IPS-11a (cell line): ENCODE results near the gene ILKAP.

Experiments used
- H3K4me3 ChIP-seq: one replicate; pipeline ENCODE4 v1.5.1; 2013; ENCODE audit warnings: low read depth, low read length, control low read depth

Gene ILKAP

DNA sequence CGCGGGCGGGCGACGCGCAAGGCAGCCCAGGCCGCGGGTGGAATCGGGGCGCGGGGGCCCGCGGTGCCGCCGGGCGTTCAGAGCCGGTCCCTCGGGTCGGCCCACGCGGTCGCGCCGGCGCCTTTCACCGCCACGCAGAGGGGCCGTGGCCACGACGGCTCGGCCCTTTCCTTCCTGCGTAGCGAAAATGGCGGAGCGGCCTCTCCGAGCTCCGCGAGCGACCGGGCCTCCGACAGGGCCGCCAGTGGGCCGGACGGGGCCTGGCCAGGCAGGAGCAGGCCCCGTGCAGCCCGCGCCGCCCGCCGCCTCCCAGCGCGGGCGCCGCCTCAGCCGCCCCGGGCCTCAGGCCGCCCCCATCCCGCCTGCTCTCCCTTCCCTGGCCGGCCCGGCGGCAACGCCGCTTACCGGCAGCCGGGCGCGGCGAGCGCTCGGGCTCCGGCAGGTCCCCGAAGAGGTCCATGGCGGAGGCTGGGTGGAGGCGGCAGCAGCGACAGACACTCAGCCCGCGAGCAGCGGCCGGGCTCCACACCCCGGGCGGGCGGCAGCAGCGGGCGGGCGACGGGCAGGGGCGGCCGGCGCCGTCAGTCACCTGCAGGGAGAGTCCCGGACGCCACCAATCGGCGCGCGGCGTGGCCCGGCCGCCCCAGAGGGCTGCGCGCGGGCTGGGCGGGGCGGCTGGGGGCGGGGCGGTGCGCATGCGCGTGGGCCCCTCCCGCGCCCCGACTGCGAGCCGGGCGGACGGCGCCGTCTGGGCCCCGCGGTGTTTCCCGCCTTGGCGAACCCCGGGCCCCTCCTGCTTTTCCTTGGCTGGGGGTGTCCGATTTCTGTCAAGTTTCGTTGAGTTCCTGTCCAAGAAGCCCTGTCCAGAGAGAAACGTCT lies at the start of gene ILKAP:
ILKAP (minus strand) TSS at position 602 of the 879 bp plus-strand sequence; CDS start at position 460, 142 bp downstream.
- peak within 1 kb of the TSS; percentile 82 for H3K4me3 ChIP-seq

GRCh38 chr2:238252766-238253630 lies 49.5 kb upstream of the ILKAP start:
- H3K4me3 ChIP-seq, result no peak overlapping the region

GRCh38 chr2:238251986-238252385 lies 48.5 kb upstream of the ILKAP start:
- no peak overlapping the region for H3K4me3 ChIP-seq

DNA sequence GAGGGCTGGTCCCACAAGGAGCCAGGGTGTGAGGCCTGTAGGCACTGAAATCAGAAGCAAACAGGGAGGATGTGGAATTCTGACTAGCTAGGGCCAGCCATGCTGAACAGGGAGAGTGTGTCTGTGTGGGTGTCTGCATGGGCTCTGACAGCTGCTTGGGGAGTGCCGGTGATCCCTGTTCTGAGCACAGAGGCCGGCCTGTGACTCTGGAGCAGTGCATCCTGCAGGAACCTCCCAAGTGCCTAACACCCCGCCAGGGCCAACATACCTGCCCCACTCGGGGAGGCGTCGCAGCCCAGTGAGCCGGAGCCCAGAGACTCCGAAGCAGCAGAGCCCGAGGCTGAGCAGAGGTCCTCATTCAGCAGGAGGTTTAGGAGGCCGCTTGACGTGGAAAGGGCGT lies 47.8 kb upstream of the ILKAP start:
- no peak overlapping the region for H3K4me3 ChIP-seq

GRCh38 chr2:238250896-238251295 lies 47.4 kb upstream of the ILKAP start:
- H3K4me3 ChIP-seq, result no peak overlapping the region

GRCh38 chr2:238247841-238248453 lies 44.5 kb upstream of the ILKAP start:
- no peak overlapping the region for H3K4me3 ChIP-seq

DNA sequence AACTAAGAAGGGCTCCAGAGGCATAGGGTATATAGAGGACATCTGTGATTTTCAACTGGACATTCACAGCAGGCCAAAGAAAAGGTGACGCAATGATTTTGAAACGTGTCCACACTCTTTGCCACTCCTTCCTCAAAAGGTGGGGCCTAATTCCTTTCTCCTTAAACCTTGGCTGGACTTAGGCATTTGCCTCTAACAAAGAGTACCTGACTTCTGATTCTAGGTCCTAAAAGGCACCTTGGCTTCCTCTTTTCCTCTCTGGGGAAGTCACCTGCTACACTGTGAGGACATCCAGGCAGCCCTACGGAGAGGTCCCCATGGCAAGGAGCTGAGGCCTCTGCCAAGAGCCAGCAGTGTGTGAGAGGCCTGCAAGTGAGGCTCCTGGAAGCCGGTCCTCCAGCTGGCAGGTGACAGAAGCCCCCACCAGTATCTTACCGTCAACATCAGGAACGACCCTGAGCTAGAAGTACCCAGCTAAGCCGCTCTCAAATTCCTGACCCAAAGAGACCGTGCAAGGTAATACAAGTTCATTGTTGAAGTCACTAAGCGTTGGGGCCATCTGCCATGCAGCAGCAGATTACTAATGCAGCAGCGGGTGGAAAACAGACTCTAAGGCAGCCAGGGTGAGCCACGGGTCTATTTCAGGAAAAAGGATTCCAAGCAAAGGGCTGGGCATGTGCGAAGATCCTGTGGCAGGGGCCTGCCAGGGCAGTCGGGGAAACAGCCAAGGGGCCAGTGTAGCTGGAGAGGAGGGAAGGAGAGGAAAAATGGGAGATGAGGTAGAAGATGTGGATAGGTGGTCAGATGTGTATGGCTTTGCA lies 43.7 kb upstream of the ILKAP start:
- H3K4me3 ChIP-seq, result no peak overlapping the region

GRCh38 chr2:238244151-238244550 lies 40.7 kb upstream of the ILKAP start:
- H3K4me3 ChIP-seq, result no peak overlapping the region

- H3K4me3 ChIP-seq, result no peak overlapping the region
Measured at GRCh38 chr2:238243496-238244076, 40.1 kb upstream of the ILKAP start.

GRCh38 chr2:238242731-238243495 lies 39.4 kb upstream of the ILKAP start:
- no peak overlapping the region for H3K4me3 ChIP-seq

- H3K4me3 ChIP-seq, result no peak overlapping the region
Measured at GRCh38 chr2:238241970-238242369, 38.5 kb upstream of the ILKAP start.

DNA sequence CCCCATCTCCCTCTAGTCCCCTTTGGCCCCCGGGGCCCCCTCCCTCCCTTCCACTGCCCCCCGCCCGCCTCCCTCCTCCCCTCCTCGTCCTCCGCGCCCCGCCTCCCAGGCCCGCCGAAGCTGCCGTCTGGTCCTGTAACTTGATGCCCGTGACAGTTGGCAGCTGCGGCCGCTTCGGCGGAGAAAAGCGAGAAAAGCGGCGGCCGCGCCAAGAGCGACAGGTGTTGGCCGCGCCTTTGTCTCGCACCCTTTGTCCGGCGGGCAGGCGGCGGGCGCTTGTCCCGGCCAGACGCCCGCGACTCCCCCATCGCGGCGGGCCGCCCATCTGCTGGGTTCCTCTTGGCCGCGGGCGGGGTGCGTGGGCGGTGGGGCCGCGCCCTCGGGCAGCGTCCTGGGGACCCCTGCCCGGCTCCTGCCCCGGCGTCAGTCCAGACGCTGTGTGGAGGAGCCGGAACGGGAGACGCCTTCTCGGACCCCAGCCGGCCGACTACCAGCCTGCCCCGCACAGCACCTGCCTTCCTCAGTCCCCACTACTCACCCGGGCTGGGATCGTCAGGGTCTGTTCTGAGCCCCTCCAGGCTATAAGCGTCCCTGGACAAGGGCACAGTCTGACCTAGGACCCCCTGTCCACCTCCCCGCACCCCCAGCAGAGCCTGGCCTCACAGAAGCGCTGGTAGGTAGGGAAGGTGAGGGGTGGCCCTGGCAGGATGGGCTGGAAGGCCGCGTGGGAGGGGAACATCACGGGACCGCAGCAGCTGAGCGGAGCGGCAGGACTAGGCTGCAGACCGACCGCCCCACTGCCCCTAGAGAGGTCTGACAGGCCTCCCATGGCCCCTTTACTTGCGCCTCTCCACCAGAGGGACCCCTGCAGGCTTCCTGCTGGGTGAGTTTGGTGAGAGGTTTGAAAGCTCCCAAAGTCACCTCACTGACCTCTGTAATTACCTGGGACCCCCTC lies 37.5 kb upstream of the ILKAP start:
- peak overlapping the region; percentile 35 for H3K4me3 ChIP-seq

DNA sequence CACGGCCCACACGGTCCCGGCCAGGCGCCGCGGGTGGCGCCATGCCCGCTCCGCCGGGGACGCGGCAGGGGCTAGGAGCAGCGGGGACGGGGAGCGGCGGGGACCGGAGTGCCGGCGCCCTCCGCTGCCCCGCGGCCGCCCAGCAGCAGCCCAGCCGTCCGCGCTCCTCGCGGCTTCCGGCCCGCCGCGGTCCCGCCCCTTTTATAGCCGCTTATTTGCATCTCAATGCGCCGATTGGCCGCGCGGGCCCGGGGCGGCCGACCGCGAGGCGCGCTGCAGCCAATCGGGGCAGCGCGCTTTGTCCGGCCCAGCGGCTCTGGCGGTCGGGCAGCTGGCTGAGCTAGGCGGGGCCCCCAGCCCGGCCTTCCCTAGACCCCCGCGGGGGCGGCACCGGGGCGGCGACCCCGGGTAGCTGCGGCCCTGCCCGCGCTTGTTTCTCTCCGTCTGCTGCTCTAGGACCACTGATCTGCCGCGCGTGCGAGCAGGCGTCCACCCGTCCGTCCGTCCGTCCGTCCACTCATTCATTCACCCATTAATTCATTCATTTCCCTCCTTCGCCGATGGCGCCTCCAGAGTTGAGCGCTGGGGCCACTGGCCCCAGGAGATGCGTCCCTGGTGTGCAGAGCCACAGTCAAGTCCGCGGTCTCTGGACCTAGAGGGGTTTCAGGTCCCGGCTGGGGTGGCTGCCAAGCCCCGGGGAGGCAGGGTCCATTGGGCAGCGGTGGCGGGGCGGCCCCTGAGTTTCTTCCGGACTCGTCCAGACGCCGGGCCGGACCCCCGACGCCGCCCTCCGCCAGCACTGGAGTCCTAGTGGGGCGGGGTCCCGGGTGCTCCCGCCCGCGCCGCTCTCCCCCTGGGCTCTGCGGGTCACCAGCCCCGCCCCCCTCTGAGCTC lies 36.6 kb upstream of the ILKAP start, which contains the start of gene HES6:
HES6 (minus strand) TSS at position 176 of the 894 bp plus-strand sequence; CDS start at position 43, 133 bp downstream.
- H3K4me3 ChIP-seq, result peak within 1 kb of the TSS; percentile 43

DNA sequence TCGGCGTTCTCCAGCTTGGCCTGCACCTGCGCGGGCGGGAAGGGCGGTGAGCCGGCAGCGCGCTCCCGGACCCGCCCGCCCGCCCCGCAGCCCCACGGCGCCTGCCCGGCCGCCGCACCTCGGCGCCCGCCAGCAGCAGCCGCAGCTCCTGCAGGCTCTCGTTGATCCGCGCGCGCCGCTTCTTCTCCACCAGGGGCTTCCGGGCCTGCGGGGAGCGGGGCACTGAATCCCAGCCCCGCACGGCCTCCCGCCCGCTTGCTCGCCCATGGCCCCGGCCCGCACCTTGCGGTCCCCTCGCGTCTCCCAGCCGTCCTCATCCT lies 36.0 kb upstream of the ILKAP start:
- H3K4me3 ChIP-seq, result peak overlapping the region; percentile 39

DNA sequence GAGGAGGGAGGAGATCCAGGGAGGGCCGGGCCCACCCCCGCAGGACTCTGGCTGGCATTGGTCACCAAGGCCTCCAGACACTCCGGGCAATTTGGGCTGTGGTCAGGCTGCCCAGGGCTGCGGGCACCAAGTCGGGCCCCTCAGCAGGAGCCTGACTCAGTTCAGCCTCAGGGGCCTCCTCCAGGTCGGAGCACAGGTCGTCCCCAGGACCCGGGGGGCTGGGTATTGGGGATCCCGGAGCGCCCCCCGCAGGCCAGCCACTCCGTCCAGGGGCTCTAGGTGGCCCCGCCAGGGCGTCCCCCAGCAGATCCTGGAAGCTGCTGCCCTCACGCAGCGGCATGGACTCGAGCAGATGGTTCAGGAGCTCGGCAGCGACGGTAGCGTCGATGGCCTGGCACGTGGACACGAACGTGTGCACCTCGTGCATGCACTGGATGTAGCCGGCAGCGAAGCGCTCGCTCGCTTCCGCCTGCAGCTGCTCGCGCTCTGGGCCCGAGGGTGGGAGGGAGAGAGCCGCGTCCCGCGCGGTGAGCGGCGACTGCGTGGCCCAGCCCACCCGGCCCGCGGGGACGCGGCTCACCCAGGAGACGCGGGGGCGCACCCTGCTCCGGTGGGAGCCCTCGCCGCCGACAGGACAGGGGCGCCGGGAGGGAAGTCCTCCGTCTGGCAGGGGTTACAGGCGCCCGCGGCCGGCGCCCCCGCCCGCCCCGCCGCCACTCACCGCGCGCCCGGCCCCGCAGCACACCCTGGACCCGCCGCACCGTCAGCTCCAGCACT lies 35.5 kb upstream of the ILKAP start:
- H3K4me3 ChIP-seq, result peak overlapping the region; percentile 8

DNA sequence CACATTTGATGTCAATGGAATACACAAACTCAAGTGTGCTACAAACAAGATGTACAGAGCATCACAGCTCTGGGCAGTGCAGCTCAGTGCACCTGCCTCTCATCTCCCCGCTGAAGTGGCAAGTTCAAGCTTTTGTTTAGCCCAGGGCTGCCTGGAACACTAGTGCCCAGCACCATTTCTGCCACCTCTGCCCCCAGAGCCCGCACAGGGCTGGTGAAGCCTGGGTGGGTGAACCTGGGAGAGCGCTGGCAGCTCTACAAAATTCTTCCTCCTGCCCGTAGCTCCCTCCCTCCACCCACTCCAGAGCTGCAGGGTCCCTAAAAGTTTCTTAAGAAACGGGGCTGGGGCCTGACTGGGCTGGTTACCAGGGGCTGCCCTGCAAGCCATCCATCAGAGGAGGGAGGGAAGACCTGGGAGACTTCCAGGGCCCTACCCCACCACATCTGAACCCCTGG lies 34.8 kb upstream of the ILKAP start:
- no peak overlapping the region for H3K4me3 ChIP-seq
